GM19397 (cell line): ENCODE results near the gene L3MBTL3.

ENCODE experiments used
- ATAC-seq: cut with Tn5 transposase; IDR thresholded peaks from one replicate; pipeline ENCODE4 v1.9.1; 2021; ENCODE audit warnings: mild to moderate bottlenecking, moderate library complexity; ENCODE audit not compliant: unreplicated experiment

L3MBTL3 gene

DNA sequence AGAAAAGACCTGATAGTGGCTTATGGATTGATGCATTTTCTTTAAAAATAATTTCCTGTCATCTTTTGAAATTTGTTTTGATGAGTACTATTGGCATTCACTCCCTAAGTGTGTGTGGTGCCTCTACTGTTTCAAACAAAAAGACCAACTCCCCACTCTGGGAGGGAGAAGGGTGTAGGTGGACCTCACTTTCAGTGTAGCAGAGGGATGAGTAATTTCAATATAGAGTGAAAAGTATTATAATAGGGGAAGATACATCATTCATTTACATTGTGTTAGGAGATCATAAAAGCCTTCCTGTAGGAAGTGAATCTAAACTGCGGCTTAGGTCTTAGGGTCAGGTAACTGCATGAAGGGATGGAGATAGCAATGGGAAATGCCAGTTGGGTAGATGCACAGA, 158.0 kb downstream of the L3MBTL3 start:
- no peak for ATAC-seq

DNA sequence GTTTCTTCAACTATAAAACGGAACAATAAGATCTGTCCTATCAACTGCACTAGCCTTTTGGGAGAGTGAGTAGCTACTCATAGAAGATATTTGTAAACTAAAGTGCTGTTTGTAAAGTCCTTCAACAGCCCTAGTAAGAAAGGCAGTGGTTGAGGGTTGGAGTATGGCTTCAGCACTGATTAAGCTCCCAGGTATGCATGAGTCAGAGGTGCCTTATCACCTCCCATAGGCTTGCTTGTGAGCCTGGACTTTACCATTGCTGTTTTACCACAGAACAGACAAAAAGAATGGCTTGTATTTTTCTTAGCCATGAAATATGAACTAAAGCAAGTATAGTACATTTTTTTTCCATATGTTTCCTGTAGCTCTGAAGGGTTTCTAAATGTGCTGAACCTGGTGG, 160.3 kb downstream of the L3MBTL3 start:
- ATAC-seq = no peak

- no peak for ATAC-seq
Measured at GRCh38 chr6:130182466-130182865, 164.1 kb downstream of the L3MBTL3 start.

DNA sequence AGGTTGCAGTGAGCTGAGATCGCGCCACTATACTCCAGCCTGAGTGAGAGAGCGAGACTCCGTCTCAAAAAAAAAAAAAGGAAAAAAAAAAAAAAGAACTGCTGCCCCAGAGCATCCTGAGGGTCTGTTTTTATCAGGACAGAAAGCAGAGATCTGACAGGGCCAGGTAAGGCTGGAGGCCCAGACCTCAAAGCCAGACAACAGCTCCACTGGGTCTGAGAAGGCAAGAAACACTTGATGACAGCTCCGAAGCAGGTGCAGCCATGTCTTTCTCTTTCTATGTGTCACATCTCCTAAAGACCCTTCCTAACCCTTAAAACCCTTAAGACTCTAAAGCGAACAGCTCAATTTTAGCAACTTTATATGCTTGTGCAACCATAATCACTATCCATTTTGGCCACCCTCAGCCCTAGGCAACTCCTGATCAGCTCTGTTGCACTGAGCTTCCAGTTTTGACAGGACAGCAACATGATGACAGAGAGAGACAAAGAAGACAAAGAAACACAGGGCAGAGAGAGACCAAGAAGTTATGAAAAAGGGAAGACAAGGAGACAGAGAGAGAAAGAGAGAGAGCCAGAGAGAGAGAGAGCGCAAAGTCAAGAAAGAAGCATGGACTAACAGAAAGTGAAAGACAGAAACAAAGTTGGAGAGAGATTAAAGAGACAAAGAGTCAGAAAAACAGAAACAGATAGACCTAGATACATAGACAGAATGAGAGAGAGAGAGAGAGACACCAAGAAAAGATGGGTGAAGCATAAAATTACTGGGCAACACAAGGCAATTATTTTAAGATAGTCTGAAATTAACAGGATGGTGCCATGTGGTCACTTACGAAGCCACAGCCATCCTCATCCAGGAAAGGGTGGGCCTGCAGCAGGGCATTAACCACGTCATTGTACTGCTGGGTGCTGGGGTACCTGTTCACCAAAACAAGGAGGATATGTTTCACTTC, 165.2 kb downstream of the L3MBTL3 start:
- ATAC-seq = no peak

- no peak for ATAC-seq
Measured at GRCh38 chr6:130185658-130186057, 167.3 kb downstream of the L3MBTL3 start.

- no peak for ATAC-seq
Measured at GRCh38 chr6:130187335-130188206, 169.2 kb downstream of the L3MBTL3 start.

DNA sequence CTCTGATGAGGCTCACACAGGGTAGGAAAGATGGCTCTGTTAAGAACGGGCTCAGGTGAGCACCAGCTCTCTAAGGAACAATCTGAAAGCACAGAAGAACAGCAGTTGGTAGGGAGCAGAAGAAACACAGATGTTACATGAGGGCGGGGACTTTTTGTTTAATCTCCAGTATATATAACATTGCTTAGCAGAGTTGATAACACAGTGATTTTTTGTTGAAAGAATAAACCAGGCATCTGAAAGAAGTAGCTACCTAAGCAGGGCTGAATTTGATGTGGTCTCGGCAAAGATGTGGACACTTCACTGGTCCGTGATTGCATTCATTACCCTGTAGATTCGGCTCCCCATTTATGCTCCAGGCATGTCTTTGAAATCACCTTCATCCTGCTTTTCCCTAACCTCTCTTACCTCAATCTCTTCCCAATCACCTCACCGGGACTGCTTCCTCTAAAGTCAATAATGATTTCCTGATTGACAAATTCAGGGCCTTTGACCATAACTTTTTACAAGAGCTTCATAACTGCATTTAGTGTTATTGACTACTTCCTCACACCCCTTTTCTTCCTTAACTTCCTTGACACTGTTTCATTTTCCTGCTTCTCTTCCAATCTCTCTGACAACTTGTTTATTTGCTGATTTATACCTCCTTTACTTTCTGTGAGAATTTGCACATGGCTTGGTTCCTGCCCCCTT, 170.0 kb downstream of the L3MBTL3 start:
- ATAC-seq = no peak

- no peak for ATAC-seq
Measured at GRCh38 chr6:130189531-130190397, 171.4 kb downstream of the L3MBTL3 start.
